NCI-H524 treated with DMSO at 0.1 percent for 48 hours (cell line): Measurements from ENCODE around the gene DIPK1A.

Source experiments
- DNase-seq: peaks from one replicate; lab custom pipeline; 2025; lab: John Stamatoyannopoulos, UW

The DIPK1A gene

DNA sequence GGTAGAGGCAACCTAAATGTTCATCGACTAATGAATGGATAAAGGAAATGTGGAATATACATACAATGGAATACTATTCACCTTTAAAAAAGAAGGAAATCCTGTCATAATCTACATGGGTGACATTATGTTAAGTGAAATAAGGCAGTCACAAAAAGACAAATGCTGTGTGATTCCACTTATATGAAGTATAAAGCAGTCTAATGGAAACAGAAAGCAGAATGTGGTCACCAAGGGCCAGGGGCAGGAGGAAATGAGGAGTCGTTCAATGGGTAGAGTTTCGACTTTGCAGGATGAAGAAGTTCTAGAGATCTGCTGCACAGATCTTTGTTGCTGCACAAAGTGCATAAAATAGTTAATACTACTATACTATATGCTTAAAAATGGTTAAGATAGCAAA, 7.8 kb downstream of the DIPK1A start:
- DNase-seq: no peak

DNA sequence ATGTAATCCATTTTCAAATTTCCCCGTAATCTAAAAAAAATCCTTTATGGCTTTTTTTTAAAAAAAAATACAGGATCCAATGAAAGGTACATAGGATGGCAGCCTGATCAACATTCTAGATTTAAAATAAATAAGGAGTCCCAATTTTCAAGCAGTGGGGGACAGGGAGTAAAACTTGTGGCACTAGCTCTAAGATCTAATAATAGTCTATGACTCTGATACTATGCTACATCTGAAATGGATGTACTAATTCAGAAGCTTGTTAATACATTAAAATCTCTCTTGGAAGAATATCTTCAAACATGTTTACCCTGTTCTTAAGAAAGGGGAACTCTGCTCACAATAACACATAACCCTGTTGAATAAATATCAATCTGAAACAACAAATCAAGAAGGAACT, 8.5 kb downstream of the DIPK1A start:
- DNase-seq: no peak

DNA sequence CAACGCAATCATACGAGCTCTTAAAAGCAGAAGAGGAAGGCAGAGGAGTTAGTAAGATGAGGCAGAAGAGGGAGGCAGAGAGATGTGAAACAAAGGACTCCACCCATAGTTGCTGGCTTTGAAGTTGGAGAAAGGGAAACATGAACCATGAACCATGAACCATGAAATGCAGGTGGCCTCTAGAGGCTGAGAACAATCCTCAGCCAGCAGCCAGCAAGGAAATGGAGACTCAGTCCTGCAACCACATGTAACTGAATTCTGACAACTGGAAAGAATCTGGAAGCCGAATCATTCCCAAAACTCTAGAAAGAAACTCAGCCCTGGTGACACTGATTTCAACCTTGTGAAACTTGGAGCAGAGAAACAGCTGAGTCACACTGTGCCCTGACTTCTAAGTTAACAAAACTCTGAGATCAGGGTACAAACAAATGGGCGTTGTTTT, 10.1 kb downstream of the DIPK1A start:
- no peak for DNase-seq

DNA sequence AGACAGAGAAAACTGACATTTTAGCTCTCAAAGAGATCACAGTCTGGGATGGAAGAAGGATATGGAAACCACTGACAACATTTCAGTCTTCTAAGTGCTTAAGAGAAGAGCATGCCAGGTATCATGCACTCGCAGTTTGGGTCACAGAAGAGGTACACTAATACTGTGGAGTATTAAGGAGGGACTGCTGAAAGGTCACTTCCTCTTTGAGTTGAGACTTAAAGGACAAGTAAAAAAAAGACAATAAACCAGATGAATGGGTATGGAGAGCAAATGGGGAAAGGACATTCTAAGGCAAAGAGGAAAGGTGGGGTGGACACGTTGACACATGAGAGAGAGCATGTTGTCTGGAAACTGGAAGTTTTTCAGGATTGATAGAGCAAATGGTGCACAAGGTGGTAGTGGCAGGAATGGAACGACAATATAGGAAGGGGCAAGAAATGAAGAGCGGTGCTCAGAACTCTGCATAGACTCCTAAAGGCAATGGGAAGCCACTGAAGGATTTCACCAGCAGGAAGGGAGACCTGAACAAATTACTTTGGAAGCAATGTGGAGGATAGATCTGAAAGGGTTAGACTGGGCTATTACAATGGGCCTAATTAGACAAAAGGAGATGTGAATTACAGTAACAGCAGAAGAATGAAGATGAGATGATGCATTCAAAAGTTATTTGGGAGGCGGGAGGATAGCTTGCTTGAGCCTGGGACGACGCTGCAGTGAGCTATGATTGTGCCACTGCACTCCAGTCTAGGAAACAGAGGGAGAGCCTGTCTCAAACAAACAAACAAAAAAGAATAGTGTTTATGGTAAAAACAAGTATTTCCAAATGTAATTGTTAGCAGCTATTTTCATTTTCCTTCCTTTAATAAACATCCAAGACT, 11.1 kb downstream of the DIPK1A start:
- no peak for DNase-seq

DNA sequence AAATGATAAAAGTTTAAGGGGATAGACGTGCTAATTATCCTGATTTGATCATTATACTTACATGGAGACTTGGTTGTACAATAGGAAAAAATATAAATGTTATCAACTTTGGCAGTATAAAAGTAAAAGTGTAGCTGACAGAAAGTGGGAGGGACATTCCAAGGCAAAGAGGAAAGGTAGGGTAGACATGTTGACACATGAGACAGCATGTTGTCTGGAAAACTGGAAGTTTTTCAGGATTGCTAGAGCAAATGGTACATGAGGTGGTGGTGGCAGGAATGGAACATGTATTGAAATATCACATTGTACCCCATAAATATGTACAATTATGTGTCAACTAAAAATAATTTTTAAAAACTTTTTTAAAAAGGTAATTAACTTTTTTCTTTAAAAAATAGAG, 13.2 kb downstream of the DIPK1A start:
- DNase-seq: no peak

DNA sequence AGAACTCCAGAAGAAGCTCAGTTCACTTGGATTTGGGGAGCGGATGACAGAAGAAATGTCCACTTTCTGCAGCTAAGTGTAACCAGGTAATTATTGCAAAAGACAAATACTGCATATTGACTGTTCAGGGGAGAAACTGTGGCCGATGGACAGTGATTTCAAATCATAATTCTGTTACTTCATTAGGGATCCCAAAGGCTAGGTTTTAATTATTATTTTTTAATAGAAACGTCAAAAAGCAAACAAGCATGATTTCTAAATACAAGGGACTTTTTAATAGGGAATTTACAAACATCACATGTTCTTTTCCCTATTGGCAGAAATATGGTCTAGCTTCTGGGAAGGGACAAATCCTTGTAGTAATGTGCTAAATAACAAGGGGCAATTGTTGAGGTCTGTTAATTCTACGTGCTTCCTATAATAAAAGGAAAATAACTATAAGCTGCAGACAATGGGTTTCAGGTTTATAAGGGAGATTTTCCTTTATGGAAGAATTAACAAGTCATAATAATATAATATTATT, 15.5 kb downstream of the DIPK1A start:
- DNase-seq: no peak

DNA sequence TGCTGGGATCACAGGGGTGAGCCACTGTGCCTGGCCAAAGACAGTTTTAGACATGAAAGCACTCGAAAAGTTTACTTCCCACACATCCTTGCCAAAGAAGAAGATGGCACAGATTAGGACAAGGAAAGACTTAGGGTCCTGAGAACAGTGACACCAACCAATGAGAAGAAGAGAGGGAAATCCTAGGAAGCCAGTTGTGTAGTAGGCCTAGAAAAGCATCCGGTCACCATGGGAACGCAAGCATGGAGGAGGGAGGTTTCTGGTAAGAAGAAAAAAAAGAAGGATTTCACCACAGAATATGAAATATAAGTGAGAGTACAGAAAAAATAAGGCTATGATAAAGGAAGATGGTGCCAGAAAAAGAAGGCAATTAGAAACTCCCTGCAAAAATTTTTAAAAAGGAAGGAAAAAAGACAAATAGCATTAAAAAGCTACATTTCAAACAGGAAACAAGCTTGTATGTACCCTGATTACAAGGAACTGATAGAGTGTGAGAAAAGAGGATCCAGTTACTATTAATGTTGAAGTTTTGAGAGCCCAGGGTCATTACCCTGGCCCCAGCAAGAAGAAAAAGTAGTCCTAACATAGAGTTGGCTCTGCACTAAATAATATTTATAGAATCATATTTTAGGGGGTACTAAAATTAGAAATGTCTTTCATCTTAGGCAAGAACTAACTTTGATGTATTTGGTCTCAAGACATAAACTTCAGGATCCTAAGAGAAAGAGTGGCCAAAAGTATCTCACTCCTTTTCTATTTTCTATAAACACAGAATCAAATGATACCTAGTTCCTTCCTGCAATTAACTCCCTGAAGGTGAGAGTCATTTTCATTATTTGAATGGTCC, 16.1 kb downstream of the DIPK1A start:
- DNase-seq: no peak

DNA sequence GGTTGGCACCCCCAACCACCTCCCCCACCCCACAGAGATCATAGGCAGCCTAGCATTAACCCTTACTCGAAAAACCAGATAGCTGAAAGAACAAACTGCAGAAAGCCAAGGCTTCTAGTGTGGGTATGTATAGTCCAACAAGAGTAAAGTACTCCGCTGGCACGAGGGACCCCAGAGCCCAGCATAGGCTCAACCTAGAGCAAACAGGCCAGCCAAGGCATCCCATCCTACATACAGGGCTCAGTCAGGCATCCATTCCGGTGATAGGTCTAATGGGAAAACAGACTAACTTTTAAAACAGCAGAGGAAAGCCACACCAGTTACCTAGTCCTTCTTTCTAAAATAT, 17.8 kb downstream of the DIPK1A start:
- DNase-seq: no peak

DNA sequence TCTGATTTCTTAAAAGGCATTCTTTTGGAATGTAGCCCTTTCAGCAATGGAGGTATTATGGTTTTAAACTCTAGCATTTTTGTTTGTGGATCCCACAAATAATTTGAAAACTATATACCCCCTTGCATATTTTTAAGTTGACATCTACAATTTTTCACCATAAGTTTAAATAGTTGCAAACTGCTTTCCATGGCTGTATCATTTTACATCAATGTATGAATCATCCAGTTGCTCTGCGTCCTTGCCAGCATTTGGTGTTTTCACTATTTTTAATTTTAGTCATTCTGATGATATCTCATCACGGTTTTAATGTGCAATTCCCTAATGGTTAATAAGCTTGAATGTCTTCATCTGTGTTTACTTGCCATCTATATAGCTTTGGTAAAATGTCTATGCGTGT, 20.7 kb downstream of the DIPK1A start:
- DNase-seq: no peak

DNA sequence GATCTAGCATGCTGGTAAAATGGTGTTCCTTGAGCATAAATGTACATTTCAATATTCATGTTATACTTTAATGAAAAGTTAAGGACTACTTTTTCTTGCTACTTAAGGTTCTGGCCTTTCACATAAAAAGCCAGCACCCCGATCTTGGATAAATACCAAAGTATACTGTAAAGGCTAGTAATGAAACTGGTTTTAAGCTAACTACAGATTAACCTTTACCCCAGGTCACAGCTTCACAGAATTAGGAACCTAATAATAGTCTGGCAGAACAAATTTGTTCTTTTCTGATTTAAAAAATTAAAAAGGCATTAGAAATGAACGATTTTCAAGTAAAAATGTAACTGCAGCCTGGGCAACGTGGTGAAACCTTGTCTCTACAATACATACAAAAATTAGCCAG, 23.5 kb downstream of the DIPK1A start:
- DNase-seq: no peak

DNA sequence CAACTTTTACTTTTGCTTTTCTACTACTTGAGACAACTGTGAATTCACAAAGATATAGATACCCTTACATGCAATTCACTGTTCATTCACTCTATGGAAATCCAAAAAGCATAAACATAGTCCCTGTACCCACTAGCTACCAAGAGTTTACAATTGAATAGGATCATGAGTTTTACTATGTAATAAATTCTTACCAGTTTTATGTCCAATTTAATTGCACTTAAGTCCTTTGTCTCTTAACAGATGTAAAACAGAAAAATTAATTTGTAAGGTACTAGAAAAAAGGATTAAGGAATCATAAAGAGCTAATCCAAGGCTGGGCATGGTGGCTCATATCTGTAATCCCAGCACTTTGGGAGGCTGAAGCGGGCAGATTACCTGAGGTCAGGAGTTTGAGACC, 24.4 kb downstream of the DIPK1A start:
- no peak for DNase-seq

DNA sequence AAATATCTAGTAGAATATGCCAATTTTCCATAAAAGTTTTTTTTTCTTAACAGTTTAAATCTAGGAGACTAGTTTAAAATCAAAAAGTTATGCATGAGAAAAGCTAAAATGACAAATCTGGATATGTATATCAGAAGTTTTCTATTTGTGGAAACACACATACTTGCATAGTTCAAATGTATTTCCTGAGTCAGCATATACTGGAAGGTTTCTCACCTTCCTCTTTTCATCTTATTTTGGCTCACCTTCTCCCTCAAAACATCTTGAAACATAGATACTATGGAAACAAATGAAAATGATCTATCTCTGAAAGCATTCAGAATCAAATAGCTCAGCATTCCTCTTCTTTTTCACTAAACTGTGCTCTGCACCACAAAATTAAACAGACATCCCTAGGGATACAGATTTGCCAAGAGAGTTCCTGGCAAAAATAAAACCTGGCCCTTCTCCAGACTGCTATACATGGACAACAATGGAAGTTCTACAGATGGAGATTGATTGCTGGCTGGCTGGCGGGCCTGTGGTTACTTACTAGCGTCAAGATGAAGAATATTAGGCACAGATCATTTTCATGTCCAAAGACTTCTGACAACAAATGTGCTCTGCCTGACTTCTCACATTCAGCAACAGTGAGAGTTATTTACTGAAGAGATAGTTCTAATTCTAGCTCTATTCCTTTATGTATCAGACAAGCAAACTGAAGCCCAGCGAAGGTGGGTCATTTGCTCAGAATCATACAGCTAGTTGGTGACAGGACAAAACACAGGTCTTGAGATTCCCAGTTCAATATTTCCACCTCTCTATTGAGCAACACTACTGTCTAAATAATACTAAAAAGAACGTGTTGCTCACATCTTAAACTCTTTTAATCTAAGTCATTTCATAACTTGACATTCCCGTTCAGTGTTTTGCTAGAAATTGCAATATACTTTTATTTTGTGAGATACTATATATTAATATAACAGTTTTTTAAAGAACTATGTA, 26.6 kb downstream of the DIPK1A start:
- no peak for DNase-seq

DNA sequence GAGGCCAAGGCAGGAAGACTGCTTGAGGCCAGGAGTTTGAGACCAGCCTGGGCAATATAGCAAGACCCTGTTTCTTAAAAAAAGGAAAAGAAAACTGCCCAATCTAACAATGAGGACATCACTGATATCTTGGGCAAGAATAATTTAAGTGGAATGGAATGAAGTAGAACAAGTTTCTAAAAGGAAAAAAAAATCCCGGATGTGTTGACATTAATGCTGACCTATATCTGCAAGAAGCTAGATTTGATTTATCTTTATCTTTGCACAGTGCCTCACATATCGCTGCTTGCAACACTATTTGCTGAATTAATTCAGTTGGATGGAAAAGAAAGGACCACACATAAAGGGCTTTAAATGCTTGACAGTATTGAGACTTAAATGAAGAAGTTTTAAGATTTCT, 27.8 kb downstream of the DIPK1A start:
- DNase-seq: no peak

DNA sequence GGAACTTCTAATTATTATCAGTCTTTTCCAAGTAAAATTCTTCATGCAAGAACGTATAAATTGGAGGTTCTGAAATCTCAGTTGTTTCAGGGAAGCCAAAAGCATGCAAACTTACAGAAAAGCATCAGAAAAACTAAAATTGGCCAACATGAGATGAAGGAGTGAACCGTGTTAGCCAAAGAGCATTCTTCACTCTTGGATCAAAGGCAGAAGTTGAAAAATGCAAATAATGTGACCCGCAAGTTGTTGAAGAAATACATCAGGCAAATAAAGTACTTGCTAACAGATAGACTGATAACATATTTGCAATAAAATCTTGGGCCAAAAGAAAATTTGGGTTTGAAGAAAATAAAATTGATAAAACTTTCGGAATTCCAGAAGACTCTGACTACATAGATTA, 29.6 kb downstream of the DIPK1A start:
- DNase-seq: no peak

DNA sequence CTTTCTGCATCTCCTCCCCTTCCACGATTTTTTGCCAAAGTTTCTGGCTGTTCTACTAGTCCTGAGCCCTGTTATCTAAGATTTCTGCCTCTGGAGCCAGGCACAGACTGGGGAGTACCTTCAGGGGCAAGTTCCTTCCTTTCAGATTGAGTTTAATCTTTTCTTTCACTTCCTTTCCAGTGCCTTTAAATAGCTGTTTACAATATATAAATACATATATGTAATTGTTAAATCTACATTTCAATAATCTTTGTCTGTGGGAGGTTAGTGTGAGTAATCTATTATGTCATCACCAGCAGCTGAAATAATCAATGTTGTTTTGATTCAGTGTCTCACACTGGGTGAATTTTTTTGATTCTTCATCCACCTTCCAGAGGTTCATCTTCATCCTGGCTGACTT, 31.8 kb downstream of the DIPK1A start:
- DNase-seq: no peak

DNA sequence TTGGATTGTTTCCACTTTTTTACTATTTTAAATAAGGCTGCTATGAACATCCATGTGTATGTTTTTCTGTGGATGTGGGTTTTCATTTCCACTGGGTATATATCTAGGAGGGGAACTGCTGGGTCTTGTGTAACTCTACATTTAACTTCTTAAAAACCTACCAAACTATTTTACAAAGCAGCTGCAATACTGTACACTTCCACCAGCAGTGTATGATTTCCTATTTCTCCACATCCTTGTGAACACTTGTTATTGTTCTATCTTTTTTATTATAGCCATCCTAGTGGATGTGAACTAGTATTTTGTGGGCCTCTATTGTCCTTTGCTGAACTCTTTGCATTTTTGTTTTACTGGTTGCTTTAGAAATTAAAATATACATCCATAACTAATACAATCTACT, 33.4 kb downstream of the DIPK1A start:
- no peak for DNase-seq

DNA sequence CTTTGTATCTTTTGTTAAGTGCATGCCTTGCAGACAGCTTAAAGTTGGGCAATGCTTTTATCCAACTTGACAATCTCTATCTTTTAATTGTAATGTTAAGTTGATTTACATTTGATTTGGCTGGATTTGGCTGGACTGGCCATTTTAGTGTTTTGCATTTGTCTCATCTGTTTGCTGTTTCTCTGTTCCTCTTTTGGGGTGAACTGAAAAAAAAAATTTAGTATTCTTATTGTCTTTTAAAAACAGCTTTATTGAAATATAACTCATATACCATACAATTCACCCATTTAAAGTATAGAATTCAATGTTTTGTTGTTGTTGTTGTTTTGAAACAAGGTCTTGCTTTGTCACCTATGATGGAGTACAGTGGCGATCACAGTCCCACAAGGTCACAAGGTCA, 34.4 kb downstream of the DIPK1A start:
- DNase-seq: no peak

DNA sequence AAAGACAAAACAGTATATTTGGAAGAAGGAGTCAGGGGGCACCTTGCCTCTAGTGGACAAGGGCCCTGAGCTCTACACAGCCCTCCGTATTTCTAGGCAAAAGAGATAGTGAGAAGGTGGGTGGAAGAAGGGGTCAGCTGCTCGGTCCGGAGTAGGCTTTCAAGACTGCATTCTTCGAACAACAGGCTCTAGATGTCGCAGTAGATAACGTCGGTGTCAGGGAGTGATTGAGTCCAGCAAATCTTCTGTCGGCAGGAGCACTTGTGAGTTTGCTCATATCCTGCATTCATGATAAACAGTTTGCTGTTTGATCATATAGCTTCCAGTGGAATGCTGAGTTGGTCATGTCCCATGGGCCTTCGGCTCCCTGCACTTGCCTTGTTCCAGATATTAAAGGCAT, 36.8 kb downstream of the DIPK1A start:
- DNase-seq: no peak

DNA sequence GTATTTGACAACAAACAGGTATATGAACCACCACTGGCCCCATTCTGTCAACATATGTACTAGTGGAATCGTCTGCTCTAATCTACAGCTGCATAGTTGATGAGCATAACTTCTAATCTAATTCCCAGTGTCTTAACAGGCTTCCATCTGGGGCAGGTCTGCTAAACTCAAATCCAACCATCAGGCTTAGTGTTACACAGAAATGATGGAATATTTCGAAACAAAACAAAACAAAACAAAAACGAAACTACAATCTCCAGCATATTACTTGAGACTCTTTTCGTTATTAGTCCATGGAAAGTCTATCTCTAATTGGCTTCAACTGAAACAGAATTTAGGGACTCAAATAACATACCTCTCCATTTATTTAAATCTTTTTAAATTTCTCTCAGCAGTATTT, 37.6 kb downstream of the DIPK1A start:
- DNase-seq: no peak

DNA sequence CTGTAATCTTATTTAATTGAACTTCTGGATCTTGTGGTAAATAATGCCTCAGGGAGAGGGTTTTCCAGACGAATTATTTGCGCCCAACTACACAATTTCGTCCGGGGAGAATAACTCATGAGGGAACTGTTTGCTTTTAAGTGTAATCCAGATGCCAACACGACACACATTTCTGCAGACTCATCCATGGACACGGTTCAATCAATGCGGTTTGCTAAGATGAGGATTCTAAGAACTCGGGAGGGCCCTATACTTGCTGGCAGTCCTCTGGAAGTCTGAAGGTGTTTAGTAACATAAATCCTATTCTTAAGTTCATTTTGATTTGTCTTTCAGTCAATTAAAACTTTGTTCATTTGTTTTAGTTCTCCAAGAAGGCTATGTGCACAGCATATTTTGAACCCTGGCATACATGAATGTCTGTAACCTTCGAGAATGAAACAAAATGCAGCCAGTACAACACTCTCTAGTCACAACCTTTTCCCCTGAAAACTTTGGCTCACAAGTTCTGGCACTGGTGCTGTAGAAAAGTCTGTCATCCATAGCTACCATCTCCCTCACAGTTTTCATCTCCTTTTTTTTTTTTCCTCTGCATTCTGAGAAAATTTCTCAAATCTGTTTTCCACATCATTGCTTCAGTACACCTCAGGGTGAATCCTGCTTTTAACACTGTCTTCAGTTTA, 38.8 kb downstream of the DIPK1A start:
- DNase-seq: no peak
